H1 (cell line): ENCODE measurements around the gene DYNC2H1. TPM values are rescaled to one million over a fixed set of nuclear protein-coding genes. Genes with fewer than 3 reads are reported as not detected.

Experiments
- CTCF ChIA-PET: fragments of 300-600 bp; sonication (Branson Sonifier 250); formaldehyde crosslinking; loops from one replicate; lab custom pipeline; 2021; ENCODE audit not compliant: partially characterized antibody; lab: Charles Lee
- POLR2A ChIA-PET: fragments of 300-600 bp; sonication (Branson Sonifier 250); formaldehyde crosslinking; loops from one replicate; lab custom pipeline; 2021; ENCODE audit warnings: inconsistent platforms; ENCODE audit not compliant: partially characterized antibody; lab: Charles Lee
- DNase-seq, 2 experiments: peaks; one replicate each; pipeline versions ENCODE4 v3.0.0 to v3.0.0-alpha.2; 2010 to 2022; ENCODE audit warnings: low spot score in 2 of 2, low read depth in 1 of 2, mixed read lengths in 1 of 2
- FAIRE-seq: peaks from 2 replicates; lab custom pipeline; 2011; peaks lifted over from hg19 to GRCh38; lab: Jason Lieb, UNC
- H2AFZ ChIP-seq: 2 replicates; pipeline ENCODE4 v1.8.1; 2012; ENCODE audit warnings: low read length, inconsistent platforms
- H2AK5ac ChIP-seq: 2 replicates; pipeline ENCODE4 v1.6.1; 2013; ENCODE audit warnings: low read depth, low read length
- H2BK120ac ChIP-seq: replicated peaks from 2 replicates; pipeline ENCODE3; 2013; ENCODE audit warnings: low read depth, low read length, inconsistent platforms
- H2BK12ac ChIP-seq: 2 replicates; pipeline ENCODE4 v1.6.1; 2013; ENCODE audit warnings: low read depth, low read length
- H2BK15ac ChIP-seq: 2 replicates; pipeline ENCODE4 v1.6.1; 2013; ENCODE audit warnings: low read length
- H2BK20ac ChIP-seq: 2 replicates; pipeline ENCODE4 v1.6.1; 2013; ENCODE audit warnings: low read length
- H2BK5ac ChIP-seq: 2 replicates; pipeline ENCODE4 v1.6.1; 2013; ENCODE audit warnings: low read depth, low read length
- H3K14ac ChIP-seq: 2 replicates; pipeline ENCODE4 v1.6.1; 2013; ENCODE audit warnings: inconsistent platforms; ENCODE audit not compliant: insufficient read length
- H3K18ac ChIP-seq: 2 replicates; pipeline ENCODE4 v1.6.1; 2013; ENCODE audit warnings: low read length; ENCODE audit errors: extremely low read depth
- H3K23ac ChIP-seq: 2 replicates; pipeline ENCODE4 v1.6.1; 2013; ENCODE audit warnings: inconsistent platforms; ENCODE audit not compliant: insufficient read length
- H3K23me2 ChIP-seq: 2 replicates; pipeline ENCODE4 v1.6.1; 2013; ENCODE audit warnings: low read depth, low read length
- H3K27ac ChIP-seq: 2 replicates; pipeline ENCODE4 v1.6.1; 2011; ENCODE audit warnings: low read depth, low read length, inconsistent platforms
- H3K27me3 ChIP-seq, 4 experiments: replicated peaks in 1 of 4; 1 replicate in 1 of 4; 2 replicates in 3 of 4; pipeline versions ENCODE4 v1.6.1 to v1.8.1; 2011 to 2013; ENCODE audit warnings: low read length in 3 of 4, mild to moderate bottlenecking in 3 of 4, inconsistent platforms in 2 of 4, mixed read lengths in 2 of 4, moderate library complexity in 1 of 4; ENCODE audit not compliant: control insufficient read depth in 3 of 4, insufficient read depth in 3 of 4; ENCODE audit errors: extremely low read depth in 1 of 4
- H3K36me3 ChIP-seq, 4 experiments: 2 replicates each; pipeline versions ENCODE4 v1.6.1 to v1.8.1; 2011 to 2013; ENCODE audit warnings: mild to moderate bottlenecking in 4 of 4, low read length in 3 of 4, moderate library complexity in 2 of 4, control low read depth in 1 of 4, inconsistent platforms in 1 of 4; ENCODE audit not compliant: insufficient read depth in 4 of 4, control insufficient read depth in 2 of 4
- H3K4ac ChIP-seq: replicated peaks from 2 replicates; pipeline ENCODE3; 2013; ENCODE audit warnings: low read length, low read depth, mixed read lengths, inconsistent platforms; ENCODE audit not compliant: insufficient read length
- H3K4me1 ChIP-seq, 4 experiments: replicated peaks in 1 of 4; 1 replicate in 1 of 4; 2 replicates in 3 of 4; pipeline versions ENCODE4 v1.6.1 to v1.8.1; 2011 to 2013; ENCODE audit warnings: low read length in 3 of 4, inconsistent platforms in 2 of 4, mixed read lengths in 1 of 4; ENCODE audit not compliant: insufficient read depth in 4 of 4, control insufficient read depth in 3 of 4
- H3K4me2 ChIP-seq, 2 experiments: 2 replicates each; pipeline versions ENCODE4 v1.6.1 to v1.8.1; 2011 to 2013; ENCODE audit warnings: low read depth in 2 of 2, low read length in 2 of 2, control low read depth in 1 of 2, inconsistent platforms in 1 of 2, mild to moderate bottlenecking in 1 of 2; ENCODE audit not compliant: insufficient read depth in 1 of 2
- H3K4me3 ChIP-seq, 4 experiments: fragments of 200-600, 300-600 bp in 1 of 4; sonication (generic), shearing (Covaris generic), sonication (Bioruptor Twin) in 1 of 4; 2 replicates each; pipeline versions ENCODE4 v1.5.1 to v1.8.1; 2011 to 2016; ENCODE audit warnings: low read length in 4 of 4, low read depth in 3 of 4, control low read depth in 2 of 4, inconsistent platforms in 2 of 4, mild to moderate bottlenecking in 2 of 4, mixed read lengths in 1 of 4, moderate library complexity in 1 of 4; ENCODE audit not compliant: insufficient read depth in 2 of 4; ENCODE audit errors: extremely low read depth in 1 of 4
- H3K56ac ChIP-seq: replicated peaks from 2 replicates; pipeline ENCODE3; 2013; ENCODE audit warnings: low read depth, mild to moderate bottlenecking, mixed read lengths, low read length, inconsistent platforms; ENCODE audit not compliant: insufficient read length
- H3K79me1 ChIP-seq: 2 replicates; pipeline ENCODE4 v1.6.1; 2013; ENCODE audit warnings: low read depth, low read length, control low read depth
- H3K79me2 ChIP-seq, 2 experiments: 2 replicates each; pipeline versions ENCODE4 v1.6.1 to v1.8.1; 2012 to 2013; ENCODE audit warnings: low read length in 2 of 2, mild to moderate bottlenecking in 2 of 2, inconsistent platforms in 1 of 2; ENCODE audit not compliant: insufficient read depth in 2 of 2, control insufficient read depth in 1 of 2
- H3K9ac ChIP-seq, 4 experiments: replicated peaks in 1 of 4; 1 replicate in 1 of 4; 2 replicates in 3 of 4; pipeline versions ENCODE4 v1.6.1 to v1.8.1; 2011 to 2013; ENCODE audit warnings: low read depth in 3 of 4, low read length in 3 of 4, control low read depth in 2 of 4, mild to moderate bottlenecking in 2 of 4, moderate library complexity in 2 of 4, inconsistent platforms in 1 of 4; ENCODE audit errors: extremely low read depth in 1 of 4
- H3K9me3 ChIP-seq, 2 experiments: 2 replicates each; pipeline versions ENCODE4 v1.6.1 to v1.8.1; 2012 to 2013; ENCODE audit warnings: mild to moderate bottlenecking in 2 of 2, moderate library complexity in 2 of 2, control low read depth in 1 of 2, inconsistent platforms in 1 of 2, low read depth in 1 of 2, low read length in 1 of 2, mixed read lengths in 1 of 2; ENCODE audit not compliant: insufficient read depth in 2 of 2
- H4K20me1 ChIP-seq, 2 experiments: replicated peaks in 1 of 2; 2 replicates each; pipeline versions ENCODE3 to v1.8.1; 2011 to 2013; ENCODE audit warnings: inconsistent platforms in 2 of 2, low read length in 2 of 2, mild to moderate bottlenecking in 1 of 2; ENCODE audit not compliant: insufficient read depth in 2 of 2, control insufficient read depth in 1 of 2
- H4K5ac ChIP-seq: 2 replicates; pipeline ENCODE4 v1.6.1; 2013; ENCODE audit warnings: low read length, low read depth, mixed read lengths, inconsistent platforms; ENCODE audit not compliant: insufficient read length
- H4K8ac ChIP-seq: 2 replicates; pipeline ENCODE4 v1.8.0; 2013; ENCODE audit warnings: mild to moderate bottlenecking, moderate library complexity, low read length, inconsistent platforms; ENCODE audit not compliant: insufficient read depth; ENCODE audit errors: extremely low read depth
- H4K91ac ChIP-seq: replicated peaks from 2 replicates; pipeline ENCODE3; 2013; ENCODE audit warnings: low read length, mixed read lengths, inconsistent platforms; ENCODE audit not compliant: insufficient read length
- CTBP2 ChIP-seq: IDR thresholded peaks from 2 replicates; pipeline ENCODE4 v1.7.0; 2011; ENCODE audit warnings: borderline replicate concordance, mild to moderate bottlenecking, moderate library complexity, mixed read lengths, low read length; ENCODE audit not compliant: insufficient read depth, insufficient read length
- WGBS, 2 experiments: shearing (Covaris generic) in 1 of 2; methylation state at CpG; one replicate each; pipeline versions ENCODE4 v1.1.6 to v1.1.7; 2013 to 2015; ENCODE audit warnings: low lambda C conversion rate in 2 of 2, mixed read lengths in 2 of 2, inconsistent platforms in 1 of 2, low coverage in 1 of 2, missing lambda C conversion rate in 1 of 2; ENCODE audit not compliant: insufficient replicate concordance in 2 of 2, insufficient coverage in 1 of 2, insufficient read length in 1 of 2; ENCODE audit errors: extremely low coverage in 1 of 2, missing lambda C conversion rate in 1 of 2; 5-methylcytosine and 5-hydroxymethylcytosine counted together
- polyA plus RNA-seq, 7 experiments: library from polyadenylated mRNA; depleted of rRNA in 3 of 7; stranded (reverse) in 5 of 7; unstranded in 2 of 7; fragments of >200 nt in 5 of 7; fragments of 200-250 nt in 2 of 7; gene quantifications; 1 replicate in 5 of 7; 2 replicates in 1 of 7; 4 replicates in 1 of 7; pipeline versions ENCODE4 v1.2.1 to v1.2.3, GENCODE V29; 2011 to 2013; ENCODE audit warnings: missing spikeins in 2 of 7, mixed read lengths in 2 of 7
- total RNA-seq: library from RNA; stranded (reverse); fragmentation: NEBNext Ultra II Directional; extraction: Animal tissue kit (Norgen Biotek cat#: 25700); gene quantifications from 2 replicates; pipeline ENCODE4 v1.2.1, GENCODE V29; 2021

DYNC2H1 gene
- total and polyA plus RNA-seq, 2 of the 8 experiments (the other 6 are each of a cell fraction or from before 2014, with no cell fraction given) = 6.2 to 12.0 TPM

DNA sequence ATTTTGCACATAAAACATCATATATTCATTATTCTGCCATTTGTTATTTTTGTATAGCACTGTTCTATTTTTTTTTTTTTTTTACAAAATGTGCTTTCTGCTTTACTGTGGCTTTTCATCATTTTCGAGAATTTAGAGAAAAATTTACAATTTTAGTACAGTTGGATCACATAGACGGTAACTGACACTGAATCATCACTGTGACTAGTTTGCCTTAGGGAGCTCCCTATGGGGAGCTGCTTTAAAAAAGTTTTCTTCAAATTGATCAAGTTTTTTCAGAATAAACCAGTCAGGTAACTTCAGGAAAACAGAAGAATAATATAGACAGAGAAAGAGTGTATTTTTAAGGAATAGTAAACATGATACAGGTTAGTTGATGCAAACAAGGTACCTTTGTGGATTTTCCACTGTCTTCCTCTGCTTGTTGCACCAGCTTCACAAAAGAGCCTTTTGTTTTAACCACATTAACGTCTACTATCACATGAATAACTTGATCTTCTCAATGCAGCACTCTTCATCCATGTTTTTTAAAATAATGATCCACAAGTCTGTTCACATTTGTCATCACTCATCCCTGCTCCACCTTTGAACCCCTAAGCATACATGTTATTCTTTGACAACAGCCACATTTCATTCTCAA lies 327.0 kb downstream of the DYNC2H1 start:
- H2BK12ac ChIP-seq = no peak overlapping the region
- no peak overlapping the region for H2BK20ac ChIP-seq
- H3K56ac ChIP-seq = no peak overlapping the region
- H3K23me2 ChIP-seq = no peaks in the 10 kb centered on the region
- H2BK120ac ChIP-seq = no peak overlapping the region
- H2BK15ac ChIP-seq = no peak overlapping the region
- H4K91ac ChIP-seq = no peak overlapping the region
- WGBS, 2 experiments = 84% methylated on average over 3 of the region's 3 CpGs; no CpG with 5 or more reads in 1 of the 2 experiments
- no peak overlapping the region for H3K14ac ChIP-seq
- H3K79me2 ChIP-seq = no peaks in the 10 kb centered on the region
- no peaks in the 10 kb centered on the region for H3K9me3 ChIP-seq
- no peak overlapping the region for H3K4me2 ChIP-seq
- no peaks in the 10 kb centered on the region for H3K36me3 ChIP-seq
- H3K27ac ChIP-seq = no peak overlapping the region
- H3K79me1 ChIP-seq = no peaks in the 10 kb centered on the region
- no peak overlapping the region for H3K4ac ChIP-seq
- no peak overlapping the region for H3K9ac ChIP-seq
- H2BK5ac ChIP-seq = no peak overlapping the region
- no peak overlapping the region for H3K4me3 ChIP-seq
- H2AK5ac ChIP-seq = no peak overlapping the region
- no peaks in the 10 kb centered on the region for H4K20me1 ChIP-seq
- H4K5ac ChIP-seq = no peak overlapping the region
- H2AFZ ChIP-seq = no peak overlapping the region
- DNase-seq = no peak
- no peak overlapping the region for H3K23ac ChIP-seq
- POLR2A ChIA-PET = no interaction called here
- CTCF ChIA-PET = no interaction called here
- H4K8ac ChIP-seq = no peak overlapping the region
- H3K4me1 ChIP-seq = no peaks in the 10 kb centered on the region
- no peak overlapping the region for H3K18ac ChIP-seq
- H3K27me3 ChIP-seq = no peaks in the 10 kb centered on the region
- no peak for FAIRE-seq
- TF ChIP-seq CTBP2 = no peak
